H1 (cell line): ENCODE data around the gene CCT3. TPM values are rescaled to one million over a fixed set of nuclear protein-coding genes. Genes with fewer than 3 reads are reported as not detected.

Source experiments
- CTCF ChIA-PET: fragments of 300-600 bp; sonication (Branson Sonifier 250); formaldehyde crosslinking; loops from one replicate; lab custom pipeline; 2021; ENCODE audit not compliant: partially characterized antibody; lab: Charles Lee
- POLR2A ChIA-PET: fragments of 300-600 bp; sonication (Branson Sonifier 250); formaldehyde crosslinking; loops from one replicate; lab custom pipeline; 2021; ENCODE audit warnings: inconsistent platforms; ENCODE audit not compliant: partially characterized antibody; lab: Charles Lee
- DNase-seq, 2 experiments: peaks; one replicate each; pipeline versions ENCODE4 v3.0.0 to v3.0.0-alpha.2; 2010 to 2022; ENCODE audit warnings: low spot score in 2 of 2, low read depth in 1 of 2, mixed read lengths in 1 of 2
- FAIRE-seq: peaks from 2 replicates; lab custom pipeline; 2011; peaks lifted over from hg19 to GRCh38; lab: Jason Lieb, UNC
- H2AFZ ChIP-seq: 2 replicates; pipeline ENCODE4 v1.8.1; 2012; ENCODE audit warnings: low read length, inconsistent platforms
- H2AK5ac ChIP-seq: 2 replicates; pipeline ENCODE4 v1.6.1; 2013; ENCODE audit warnings: low read depth, low read length
- H2BK120ac ChIP-seq: replicated peaks from 2 replicates; pipeline ENCODE3; 2013; ENCODE audit warnings: low read depth, low read length, inconsistent platforms
- H2BK12ac ChIP-seq: 2 replicates; pipeline ENCODE4 v1.6.1; 2013; ENCODE audit warnings: low read depth, low read length
- H2BK15ac ChIP-seq: 2 replicates; pipeline ENCODE4 v1.6.1; 2013; ENCODE audit warnings: low read length
- H2BK20ac ChIP-seq: 2 replicates; pipeline ENCODE4 v1.6.1; 2013; ENCODE audit warnings: low read length
- H2BK5ac ChIP-seq: 2 replicates; pipeline ENCODE4 v1.6.1; 2013; ENCODE audit warnings: low read depth, low read length
- H3K14ac ChIP-seq: 2 replicates; pipeline ENCODE4 v1.6.1; 2013; ENCODE audit warnings: inconsistent platforms; ENCODE audit not compliant: insufficient read length
- H3K18ac ChIP-seq: 2 replicates; pipeline ENCODE4 v1.6.1; 2013; ENCODE audit warnings: low read length; ENCODE audit errors: extremely low read depth
- H3K23ac ChIP-seq: 2 replicates; pipeline ENCODE4 v1.6.1; 2013; ENCODE audit warnings: inconsistent platforms; ENCODE audit not compliant: insufficient read length
- H3K23me2 ChIP-seq: 2 replicates; pipeline ENCODE4 v1.6.1; 2013; ENCODE audit warnings: low read depth, low read length
- H3K27ac ChIP-seq: 2 replicates; pipeline ENCODE4 v1.6.1; 2011; ENCODE audit warnings: low read depth, low read length, inconsistent platforms
- H3K27me3 ChIP-seq, 4 experiments: replicated peaks in 1 of 4; 1 replicate in 1 of 4; 2 replicates in 3 of 4; pipeline versions ENCODE4 v1.6.1 to v1.8.1; 2011 to 2013; ENCODE audit warnings: low read length in 3 of 4, mild to moderate bottlenecking in 3 of 4, inconsistent platforms in 2 of 4, mixed read lengths in 2 of 4, moderate library complexity in 1 of 4; ENCODE audit not compliant: control insufficient read depth in 3 of 4, insufficient read depth in 3 of 4; ENCODE audit errors: extremely low read depth in 1 of 4
- H3K36me3 ChIP-seq, 4 experiments: 2 replicates each; pipeline versions ENCODE4 v1.6.1 to v1.8.1; 2011 to 2013; ENCODE audit warnings: mild to moderate bottlenecking in 4 of 4, low read length in 3 of 4, moderate library complexity in 2 of 4, control low read depth in 1 of 4, inconsistent platforms in 1 of 4; ENCODE audit not compliant: insufficient read depth in 4 of 4, control insufficient read depth in 2 of 4
- H3K4ac ChIP-seq: replicated peaks from 2 replicates; pipeline ENCODE3; 2013; ENCODE audit warnings: low read length, low read depth, mixed read lengths, inconsistent platforms; ENCODE audit not compliant: insufficient read length
- H3K4me1 ChIP-seq, 4 experiments: replicated peaks in 1 of 4; 1 replicate in 1 of 4; 2 replicates in 3 of 4; pipeline versions ENCODE4 v1.6.1 to v1.8.1; 2011 to 2013; ENCODE audit warnings: low read length in 3 of 4, inconsistent platforms in 2 of 4, mixed read lengths in 1 of 4; ENCODE audit not compliant: insufficient read depth in 4 of 4, control insufficient read depth in 3 of 4
- H3K4me2 ChIP-seq, 2 experiments: 2 replicates each; pipeline versions ENCODE4 v1.6.1 to v1.8.1; 2011 to 2013; ENCODE audit warnings: low read depth in 2 of 2, low read length in 2 of 2, control low read depth in 1 of 2, inconsistent platforms in 1 of 2, mild to moderate bottlenecking in 1 of 2; ENCODE audit not compliant: insufficient read depth in 1 of 2
- H3K4me3 ChIP-seq, 4 experiments: fragments of 200-600, 300-600 bp in 1 of 4; sonication (generic), shearing (Covaris generic), sonication (Bioruptor Twin) in 1 of 4; 2 replicates each; pipeline versions ENCODE4 v1.5.1 to v1.8.1; 2011 to 2016; ENCODE audit warnings: low read length in 4 of 4, low read depth in 3 of 4, control low read depth in 2 of 4, inconsistent platforms in 2 of 4, mild to moderate bottlenecking in 2 of 4, mixed read lengths in 1 of 4, moderate library complexity in 1 of 4; ENCODE audit not compliant: insufficient read depth in 2 of 4; ENCODE audit errors: extremely low read depth in 1 of 4
- H3K56ac ChIP-seq: replicated peaks from 2 replicates; pipeline ENCODE3; 2013; ENCODE audit warnings: low read depth, mild to moderate bottlenecking, mixed read lengths, low read length, inconsistent platforms; ENCODE audit not compliant: insufficient read length
- H3K79me1 ChIP-seq: 2 replicates; pipeline ENCODE4 v1.6.1; 2013; ENCODE audit warnings: low read depth, low read length, control low read depth
- H3K79me2 ChIP-seq, 2 experiments: 2 replicates each; pipeline versions ENCODE4 v1.6.1 to v1.8.1; 2012 to 2013; ENCODE audit warnings: low read length in 2 of 2, mild to moderate bottlenecking in 2 of 2, inconsistent platforms in 1 of 2; ENCODE audit not compliant: insufficient read depth in 2 of 2, control insufficient read depth in 1 of 2
- H3K9ac ChIP-seq, 4 experiments: replicated peaks in 1 of 4; 1 replicate in 1 of 4; 2 replicates in 3 of 4; pipeline versions ENCODE4 v1.6.1 to v1.8.1; 2011 to 2013; ENCODE audit warnings: low read depth in 3 of 4, low read length in 3 of 4, control low read depth in 2 of 4, mild to moderate bottlenecking in 2 of 4, moderate library complexity in 2 of 4, inconsistent platforms in 1 of 4; ENCODE audit errors: extremely low read depth in 1 of 4
- H3K9me3 ChIP-seq, 2 experiments: 2 replicates each; pipeline versions ENCODE4 v1.6.1 to v1.8.1; 2012 to 2013; ENCODE audit warnings: mild to moderate bottlenecking in 2 of 2, moderate library complexity in 2 of 2, control low read depth in 1 of 2, inconsistent platforms in 1 of 2, low read depth in 1 of 2, low read length in 1 of 2, mixed read lengths in 1 of 2; ENCODE audit not compliant: insufficient read depth in 2 of 2
- H4K20me1 ChIP-seq, 2 experiments: replicated peaks in 1 of 2; 2 replicates each; pipeline versions ENCODE3 to v1.8.1; 2011 to 2013; ENCODE audit warnings: inconsistent platforms in 2 of 2, low read length in 2 of 2, mild to moderate bottlenecking in 1 of 2; ENCODE audit not compliant: insufficient read depth in 2 of 2, control insufficient read depth in 1 of 2
- H4K5ac ChIP-seq: 2 replicates; pipeline ENCODE4 v1.6.1; 2013; ENCODE audit warnings: low read length, low read depth, mixed read lengths, inconsistent platforms; ENCODE audit not compliant: insufficient read length
- H4K8ac ChIP-seq: 2 replicates; pipeline ENCODE4 v1.8.0; 2013; ENCODE audit warnings: mild to moderate bottlenecking, moderate library complexity, low read length, inconsistent platforms; ENCODE audit not compliant: insufficient read depth; ENCODE audit errors: extremely low read depth
- H4K91ac ChIP-seq: replicated peaks from 2 replicates; pipeline ENCODE3; 2013; ENCODE audit warnings: low read length, mixed read lengths, inconsistent platforms; ENCODE audit not compliant: insufficient read length
- BCL11A ChIP-seq, 2 experiments: IDR thresholded peaks; one replicate each; pipeline ENCODE4 v1.6.1; 2011; ENCODE audit warnings: low read depth in 2 of 2, low read length in 2 of 2, mild to moderate bottlenecking in 2 of 2
- BRCA1 ChIP-seq: IDR thresholded peaks from 2 replicates; pipeline ENCODE4 v1.6.1; 2012; ENCODE audit warnings: low read depth, low read length, improper control_type of control experiment
- CBX8 ChIP-seq: fragments of 300-800, 300-1000 bp; sonication (generic); IDR thresholded peaks from 2 replicates; pipeline ENCODE4 v1.7.1; 2016; ENCODE audit warnings: low read depth, low read length, borderline replicate concordance
- GABPA ChIP-seq: IDR thresholded peaks from 2 replicates; pipeline ENCODE4 v1.6.1; 2011; ENCODE audit warnings: mild to moderate bottlenecking, low read length, moderate library complexity, borderline replicate concordance; ENCODE audit not compliant: insufficient read depth
- HDAC6 ChIP-seq: IDR thresholded peaks from one replicate; pipeline ENCODE4 v1.7.1; 2012; ENCODE audit warnings: low read depth, mild to moderate bottlenecking, inconsistent platforms, low read length, moderate library complexity
- KDM4A ChIP-seq: IDR thresholded peaks from one replicate; pipeline ENCODE4 v1.7.1; 2012; ENCODE audit warnings: low read depth, mild to moderate bottlenecking, moderate library complexity, low read length, inconsistent platforms; ENCODE audit not compliant: severe bottlenecking
- NRF1 ChIP-seq: IDR thresholded peaks from 2 replicates; pipeline ENCODE4 v1.6.1; 2011; ENCODE audit warnings: mild to moderate bottlenecking, low read depth, low read length, improper control_type of control experiment
- RFX5 ChIP-seq: IDR thresholded peaks from 2 replicates; pipeline ENCODE4 v1.6.1; 2011; ENCODE audit warnings: low read depth, low read length, improper control_type of control experiment, borderline replicate concordance
- RXRA ChIP-seq: IDR thresholded peaks from 2 replicates; pipeline ENCODE4 v1.6.1; 2011; ENCODE audit warnings: low read depth, mild to moderate bottlenecking, low read length, moderate library complexity; ENCODE audit not compliant: insufficient read depth
- SAP30 ChIP-seq: fragments of 300-600 bp; sonication (generic); IDR thresholded peaks from 2 replicates; pipeline ENCODE4 v1.7.1; 2012; ENCODE audit warnings: low read length, moderate library complexity, mild to moderate bottlenecking, inconsistent platforms; ENCODE audit not compliant: insufficient read depth, insufficient replicate concordance
- SIRT6 ChIP-seq: IDR thresholded peaks from one replicate; pipeline ENCODE4 v1.7.1; 2012; ENCODE audit warnings: low read length, inconsistent platforms
- SP2 ChIP-seq: IDR thresholded peaks from 2 replicates; pipeline ENCODE4 v1.6.1; 2012; ENCODE audit warnings: mild to moderate bottlenecking, low read length, inconsistent platforms
- TAF7 ChIP-seq: optimal IDR thresholded peaks from 2 replicates; pipeline ENCODE3; 2011; ENCODE audit warnings: low read depth, mild to moderate bottlenecking, inconsistent platforms, low read length, moderate library complexity, borderline replicate concordance
- TBP ChIP-seq: IDR thresholded peaks from 2 replicates; pipeline ENCODE4 v1.6.1; 2011; ENCODE audit warnings: low read depth, low read length, improper control_type of control experiment
- ZNF274 ChIP-seq: IDR thresholded peaks from 2 replicates; pipeline ENCODE4 v1.7.0; 2012; ENCODE audit warnings: low read length, borderline replicate concordance; ENCODE audit errors: extremely low read depth
- WGBS, 2 experiments: shearing (Covaris generic) in 1 of 2; methylation state at CpG; one replicate each; pipeline versions ENCODE4 v1.1.6 to v1.1.7; 2013 to 2015; ENCODE audit warnings: low lambda C conversion rate in 2 of 2, mixed read lengths in 2 of 2, inconsistent platforms in 1 of 2, low coverage in 1 of 2, missing lambda C conversion rate in 1 of 2; ENCODE audit not compliant: insufficient replicate concordance in 2 of 2, insufficient coverage in 1 of 2, insufficient read length in 1 of 2; ENCODE audit errors: extremely low coverage in 1 of 2, missing lambda C conversion rate in 1 of 2; 5-methylcytosine and 5-hydroxymethylcytosine counted together
- polyA plus RNA-seq, 7 experiments: library from polyadenylated mRNA; depleted of rRNA in 3 of 7; stranded (reverse) in 5 of 7; unstranded in 2 of 7; fragments of >200 nt in 5 of 7; fragments of 200-250 nt in 2 of 7; gene quantifications; 1 replicate in 5 of 7; 2 replicates in 1 of 7; 4 replicates in 1 of 7; pipeline versions ENCODE4 v1.2.1 to v1.2.3, GENCODE V29; 2011 to 2013; ENCODE audit warnings: missing spikeins in 2 of 7, mixed read lengths in 2 of 7
- total RNA-seq: library from RNA; stranded (reverse); fragmentation: NEBNext Ultra II Directional; extraction: Animal tissue kit (Norgen Biotek cat#: 25700); gene quantifications from 2 replicates; pipeline ENCODE4 v1.2.1, GENCODE V29; 2021

CCT3 gene
- total and polyA plus RNA-seq, 2 of the 8 experiments (the other 6 are each of a cell fraction or from before 2014, with no cell fraction given) = 431 to 480 TPM

- no peak overlapping the region for H3K18ac ChIP-seq
- no peak overlapping the region for H2BK20ac ChIP-seq
- H2BK5ac ChIP-seq = no peak overlapping the region
- no peaks in the 10 kb centered on the region for H3K9me3 ChIP-seq
- no peak overlapping the region for H4K8ac ChIP-seq
- no peak overlapping the region for H2AK5ac ChIP-seq
- H4K20me1 ChIP-seq = no peaks in the 10 kb centered on the region
- H2BK15ac ChIP-seq = no peak overlapping the region
- H2AFZ ChIP-seq = no peak overlapping the region
- no peaks in the 10 kb centered on the region for H3K27me3 ChIP-seq
- peaks cover 14 to 45% (median 34%) of the 10 kb centered on the region in 4 experiments for H3K36me3 ChIP-seq
- no peak overlapping the region for H3K4ac ChIP-seq
- no peak overlapping the region for H2BK12ac ChIP-seq
- H3K4me2 ChIP-seq = no peak overlapping the region
- H4K91ac ChIP-seq = no peak overlapping the region
- H3K23ac ChIP-seq = no peak overlapping the region
- POLR2A ChIA-PET = interaction anchor here (0.7 to 16.5 kb wide), 3 partner anchors 11 to 26 kb away, joined by 3 to 221 read pairs (median 8); partner anchors contain the start of genes SMG5 and TMEM79
- no peak overlapping the region for H3K27ac ChIP-seq
- H3K9ac ChIP-seq = no peak overlapping the region
- H3K4me3 ChIP-seq = no peak overlapping the region
- H3K14ac ChIP-seq = no peak overlapping the region
- H3K56ac ChIP-seq = no peak overlapping the region
- FAIRE-seq = no peak
- no peak overlapping the region for H4K5ac ChIP-seq
- H3K23me2 ChIP-seq = no peaks in the 10 kb centered on the region
- no peaks in the 10 kb centered on the region for H3K79me2 ChIP-seq
- H2BK120ac ChIP-seq = no peak overlapping the region
- no peaks in the 10 kb centered on the region for H3K79me1 ChIP-seq
- DNase-seq = no peak
- H3K4me1 ChIP-seq = no peaks in the 10 kb centered on the region; a peak in 1 of 7 replicates
- CTCF ChIA-PET = interaction anchor here (0.9 to 4.5 kb wide), 4 partner anchors 11 to 24 kb away, joined by 3 to 30 read pairs (median 4); no protein-coding TSS in a partner anchor
- 93% methylated on average over 2 of the region's 2 CpGs; no CpG with 5 or more reads in 1 of the 2 experiments for WGBS, 2 experiments
- TF ChIP-seq BCL11A (IDR thresholded peaks at IDR 0.05; ENCODE audit: low read depth in 2 of 2, low read length in 2 of 2) (no peak), HDAC6 (no peak), RXRA (no peak), KDM4A (no peak), RFX5 (no peak), SAP30 (no peak), GABPA (no peak), NRF1 (no peak), BRCA1 (no peak), TBP (no peak), ZNF274 (no peak), SP2 (no peak), CBX8 (no peak), SIRT6 (no peak), TAF7 (no peak)
These were observed 32.9 kb downstream of the CCT3 start for GRCh38 chr1:156305215-156305614.
